Liver (tissue), 10 donors: ENCODE measurements around the gene SHLD1. TPM values are rescaled to one million over a fixed set of nuclear protein-coding genes. Genes with fewer than 3 reads are reported as not detected.

Experiments
- DNase-seq: peaks from one replicate; pipeline ENCODE4 v3.0.0-alpha.2; 2017; ENCODE audit warnings: low spot score
- H3K27ac ChIP-seq, 2 donors: one replicate each; pipeline ENCODE4 v1.7.0; 2013; ENCODE audit warnings: inconsistent platforms in 2 of 2, low read length in 2 of 2, control low read depth in 1 of 2, low read depth in 1 of 2, mild to moderate bottlenecking in 1 of 2
- H3K27me3 ChIP-seq, 4 donors: one replicate each; pipeline versions ENCODE4 v1.6.1 to v1.7.0; 2013; ENCODE audit warnings: low read length in 3 of 4, inconsistent platforms in 1 of 4, mild to moderate bottlenecking in 1 of 4, moderate library complexity in 1 of 4; ENCODE audit not compliant: control insufficient read depth in 4 of 4, insufficient read depth in 4 of 4
- H3K36me3 ChIP-seq, 4 donors: one replicate each; pipeline versions ENCODE4 v1.6.1 to v1.7.0; 2013; ENCODE audit warnings: low read length in 3 of 4, mild to moderate bottlenecking in 3 of 4, low read depth in 1 of 4, moderate library complexity in 1 of 4; ENCODE audit not compliant: control insufficient read depth in 4 of 4, insufficient read depth in 3 of 4
- H3K4me1 ChIP-seq, 4 donors: one replicate each; pipeline versions ENCODE4 v1.6.1 to v1.7.0; 2013; ENCODE audit warnings: low read length in 3 of 4, mild to moderate bottlenecking in 3 of 4, moderate library complexity in 1 of 4; ENCODE audit not compliant: control insufficient read depth in 4 of 4, insufficient read depth in 4 of 4
- H3K4me3 ChIP-seq, 3 donors: one replicate each; pipeline versions ENCODE4 v1.6.1 to v1.7.0; 2013; ENCODE audit warnings: low read length in 3 of 3, control low read depth in 1 of 3, low read depth in 1 of 3, mild to moderate bottlenecking in 1 of 3
- H3K9ac ChIP-seq, 2 donors: one replicate each; pipeline ENCODE4 v1.7.0; 2013; ENCODE audit warnings: low read length in 2 of 2, mild to moderate bottlenecking in 2 of 2, moderate library complexity in 2 of 2, control low read depth in 1 of 2, low read depth in 1 of 2
- H3K9me3 ChIP-seq, 4 donors: one replicate each; pipeline versions ENCODE4 v1.6.1 to v1.7.0; 2013; ENCODE audit warnings: low read length in 3 of 4; ENCODE audit not compliant: control insufficient read depth in 4 of 4
- CTCF ChIP-seq: fragments of 150-350 bp; IDR thresholded peaks from 2 replicates; pipeline ENCODE4 v1.5.1; 2017; ENCODE audit warnings: improper control_type of control experiment, low read depth, low read length; ENCODE audit not compliant: missing input control
- FOXA1 ChIP-seq: IDR thresholded peaks from 2 replicates; pipeline ENCODE4 v1.6.1; 2016; ENCODE audit warnings: antibody characterized with exemption
- HNF4A ChIP-seq, 2 donors: conservative IDR thresholded peaks; 2 replicates each; pipeline ENCODE4 v1.6.1; 2016; ENCODE audit warnings: antibody characterized with exemption in 2 of 2, mild to moderate bottlenecking in 2 of 2
- HNF4G ChIP-seq: IDR thresholded peaks from 2 replicates; pipeline ENCODE4 v1.6.1; 2016; ENCODE audit warnings: antibody characterized with exemption
- JUND ChIP-seq, 2 donors: IDR thresholded peaks; 2 replicates each; pipeline ENCODE4 v1.6.1; 2016; ENCODE audit warnings: antibody characterized with exemption in 2 of 2
- MAX ChIP-seq: IDR thresholded peaks from 2 replicates; pipeline ENCODE4 v1.6.1; 2016; ENCODE audit warnings: antibody characterized with exemption
- NR2F2 ChIP-seq: IDR thresholded peaks from 2 replicates; pipeline ENCODE4 v1.6.1; 2016; ENCODE audit warnings: antibody characterized with exemption
- RAD21 ChIP-seq, 2 donors: IDR thresholded peaks; 2 replicates each; pipeline ENCODE4 v1.6.1; 2016; ENCODE audit warnings: antibody characterized with exemption in 2 of 2, mild to moderate bottlenecking in 2 of 2
- REST ChIP-seq: IDR thresholded peaks from 2 replicates; pipeline ENCODE4 v1.6.1; 2016; ENCODE audit warnings: antibody characterized with exemption, mild to moderate bottlenecking
- RXRA ChIP-seq, 2 donors: IDR thresholded peaks; 2 replicates each; pipeline ENCODE4 v1.6.1; 2017 to 2018; ENCODE audit warnings: antibody characterized with exemption in 2 of 2, mild to moderate bottlenecking in 1 of 2
- TAF1 ChIP-seq: conservative IDR thresholded peaks from 2 replicates; pipeline ENCODE4 v1.6.1; 2016; ENCODE audit warnings: antibody characterized with exemption, mild to moderate bottlenecking
- YY1 ChIP-seq: IDR thresholded peaks from 2 replicates; pipeline ENCODE4 v1.6.1; 2016; ENCODE audit warnings: antibody characterized with exemption, mild to moderate bottlenecking
- WGBS: extraction: QIAGEN DNeasy Blood & Tissue Kit; methylation state at CpG from one replicate; pipeline ENCODE4 v1.1.7; 2013; 5-methylcytosine and 5-hydroxymethylcytosine counted together
- polyA plus RNA-seq, 2 donors: library from polyadenylated mRNA; stranded (reverse) in 1 of 2; unstranded in 1 of 2; fragments of 200-250 nt in 1 of 2; fragments of >200 nt in 1 of 2; fragmentation: Nextera tagmentation in 1 of 2; extraction: Ambion mirVana in 1 of 2; gene quantifications; one replicate each; pipeline versions ENCODE4 v1.2.1 to v1.2.3, GENCODE V29; 2013 to 2015
- small RNA-seq: library from RNA; depleted of rRNA; stranded (forward); fragments of <200 nt; gene quantifications from one replicate; pipeline ENCODE3, GENCODE V24; 2014
- total RNA-seq, 2 donors: library from RNA; depleted of rRNA; stranded (reverse); fragments of >200 nt; gene quantifications; one replicate each; pipeline ENCODE4 v1.2.3, GENCODE V29; 2014
- donor health status: healthy.
- donor health status: healthy.
- donor health status: healthy.
- donor health status: healthy.
- donor health status: healthy.

The SHLD1 gene
- total and polyA plus RNA-seq, 4 donors, result 0.92 to 5.0 (median 2.0) TPM

GRCh38 chr20:5910186-5910585 lies 160.0 kb downstream of the SHLD1 start:
- no peak overlapping the region for H3K27ac ChIP-seq
- no peak overlapping the region for H3K9ac ChIP-seq
- H3K9me3 ChIP-seq, result no peaks in the 10 kb centered on the region
- H3K36me3 ChIP-seq, result no peaks in the 10 kb centered on the region
- H3K4me3 ChIP-seq, result no peak overlapping the region
- WGBS, result 57% methylated on average over 6 of the region's 6 CpGs
- H3K27me3 ChIP-seq, result peaks cover 0 to 4% (median 0%) of the 10 kb centered on the region in 4 donors
- TF ChIP-seq FOXA1, result no peak
- no peak for TF ChIP-seq MAX
- TF ChIP-seq CTCF, result no peak
- no peak for TF ChIP-seq JUND (IDR thresholded peaks at IDR 0.05)
- TF ChIP-seq HNF4G, result no peak
- no peak for TF ChIP-seq TAF1
- TF ChIP-seq RXRA (IDR thresholded peaks at IDR 0.05), result no peak
- H3K4me1 ChIP-seq, result peaks cover 0 to 3% (median 1%) of the 10 kb centered on the region in 4 donors
- DNase-seq, result no peak

GRCh38 chr20:5913166-5913565 lies 163.0 kb downstream of the SHLD1 start:
- DNase-seq, result no peak
- peaks cover 0 to 3% (median 1%) of the 10 kb centered on the region in 4 donors for H3K4me1 ChIP-seq
- peaks cover 0 to 4% (median 0%) of the 10 kb centered on the region in 4 donors for H3K27me3 ChIP-seq
- H3K9me3 ChIP-seq, result no peaks in the 10 kb centered on the region
- H3K27ac ChIP-seq, result no peak overlapping the region
- WGBS, result 88% methylated on average over 2 of the region's 2 CpGs
- TF ChIP-seq TAF1 (no peak), NR2F2 (no peak), REST (no peak), RAD21 (IDR thresholded peaks at IDR 0.05) (no peak), HNF4A (conservative IDR thresholded peaks at IDR 0.05) (no peak), HNF4G (no peak), YY1 (no peak)
- no peak overlapping the region for H3K4me3 ChIP-seq
- no peak overlapping the region for H3K9ac ChIP-seq
- no peaks in the 10 kb centered on the region for H3K36me3 ChIP-seq

Small RNAs within 50 kb of the gene (small RNA-seq; reads per million reads assigned to genes)
- 0.15 reads per million for gene RNU1-55P

Other genes with a start within 250 kb of the SHLD1 start
- gene GPCPD1, start 139.4 kb upstream of the SHLD1 start, total RNA-seq, result 10 to 100 TPM in 1 of 2 donors, 1 to 10 TPM in 1; 6.6 to 39.3 TPM
- gene GPCPD1, start 139.4 kb upstream of the SHLD1 start, polyA plus RNA-seq, result 1 to 10 TPM; 2.2 to 2.6 TPM
- gene CHGB, start 161.1 kb downstream of the SHLD1 start, total RNA-seq, result under 1 TPM in 1 of 2 donors, not detected in 1; 0.19 TPM
- gene CHGB, start 161.1 kb downstream of the SHLD1 start, polyA plus RNA-seq, result not detected
- gene TRMT6, start 200.1 kb downstream of the SHLD1 start, total RNA-seq, result 1 to 10 TPM; 3.1 to 4.2 TPM
- 1 to 10 TPM; 3.9 to 6.2 TPM for gene TRMT6, start 200.1 kb downstream of the SHLD1 start, polyA plus RNA-seq
- 10 to 100 TPM in 1 of 2 donors, 1 to 10 TPM in 1; 2.1 to 11.0 TPM for gene MCM8, start 200.3 kb downstream of the SHLD1 start, total RNA-seq
- gene MCM8, start 200.3 kb downstream of the SHLD1 start, polyA plus RNA-seq, result under 1 TPM; 0.49 to 0.97 TPM